ENCODE results near the gene BCAS3.
"Not testable (repeated sequence)": the region's sequence is repeated elsewhere in the genome, so short reads cannot be mapped to it uniquely, and the experiment has no call there.

The BCAS3 gene

GRCh38 chr17:60916043-60916442, 238.4 kb downstream of the BCAS3 start:
- DNase-seq (ENCODE audit: low spot score), result no peak
- TF ChIP-seq, protein P1, sequence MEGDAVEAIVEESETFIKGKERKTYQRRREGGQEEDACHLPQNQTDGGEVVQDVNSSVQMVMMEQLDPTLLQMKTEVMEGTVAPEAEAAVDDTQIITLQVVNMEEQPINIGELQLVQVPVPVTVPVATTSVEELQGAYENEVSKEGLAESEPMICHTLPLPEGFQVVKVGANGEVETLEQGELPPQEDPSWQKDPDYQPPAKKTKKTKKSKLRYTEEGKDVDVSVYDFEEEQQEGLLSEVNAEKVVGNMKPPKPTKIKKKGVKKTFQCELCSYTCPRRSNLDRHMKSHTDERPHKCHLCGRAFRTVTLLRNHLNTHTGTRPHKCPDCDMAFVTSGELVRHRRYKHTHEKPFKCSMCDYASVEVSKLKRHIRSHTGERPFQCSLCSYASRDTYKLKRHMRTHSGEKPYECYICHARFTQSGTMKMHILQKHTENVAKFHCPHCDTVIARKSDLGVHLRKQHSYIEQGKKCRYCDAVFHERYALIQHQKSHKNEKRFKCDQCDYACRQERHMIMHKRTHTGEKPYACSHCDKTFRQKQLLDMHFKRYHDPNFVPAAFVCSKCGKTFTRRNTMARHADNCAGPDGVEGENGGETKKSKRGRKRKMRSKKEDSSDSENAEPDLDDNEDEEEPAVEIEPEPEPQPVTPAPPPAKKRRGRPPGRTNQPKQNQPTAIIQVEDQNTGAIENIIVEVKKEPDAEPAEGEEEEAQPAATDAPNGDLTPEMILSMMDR (IDR thresholded peaks at IDR 0.05), result no peak
- Histone ChIP-seq H3K4me3 (no peak overlapping the region), H3K27ac (no peak overlapping the region)

GRCh38 chr17:60920107-60920506, 242.5 kb downstream of the BCAS3 start:
- DNase-seq (ENCODE audit: low spot score), result no peak
- no peak overlapping the region for H3K4me3 ChIP-seq
- no peak overlapping the region for H3K27ac ChIP-seq
- TF ChIP-seq, protein P1 (IDR thresholded peaks at IDR 0.05), result no peak

- TF ChIP-seq, protein P1 (IDR thresholded peaks at IDR 0.05), result no peak
- H3K27ac ChIP-seq, result no peak overlapping the region
- no peak for DNase-seq (ENCODE audit: low spot score)
Observed at GRCh38 chr17:60923000-60923399, 245.3 kb downstream of the BCAS3 start.

GRCh38 chr17:60926466-60927183, 249.0 kb downstream of the BCAS3 start:
- Histone ChIP-seq H3K27ac (no peak overlapping the region), H3K4me3 (no peak overlapping the region)
- no peak for DNase-seq (ENCODE audit: low spot score)
- TF ChIP-seq, protein P1 (IDR thresholded peaks at IDR 0.05), result no peak

More at GRCh38 chr17:60923000-60923399, 245.3 kb downstream of the BCAS3 start:
- H3K4me3 ChIP-seq, result no peak overlapping the region

DNA sequence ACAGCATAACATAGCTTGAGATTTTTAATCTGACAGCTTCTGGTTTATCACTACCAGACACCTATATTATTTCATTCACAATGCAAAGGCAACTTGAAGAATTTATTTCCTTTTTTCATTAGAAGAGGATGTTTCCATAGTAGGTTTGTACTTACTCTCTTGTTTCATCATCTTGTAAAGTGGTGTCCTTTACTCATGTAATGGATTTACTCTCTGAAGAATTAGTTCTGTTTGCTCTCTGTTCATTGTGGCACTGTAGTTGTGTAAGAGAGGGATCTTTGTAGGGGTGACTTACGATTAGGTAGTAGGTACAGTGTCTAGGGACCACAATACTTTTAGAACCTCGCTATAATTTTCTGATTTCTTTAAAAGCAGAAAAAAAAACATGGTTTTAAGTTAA, 256.1 kb downstream of the BCAS3 start:
- H3K4me3 ChIP-seq, result no peak overlapping the region
- no peak overlapping the region for H3K27ac ChIP-seq
- TF ChIP-seq, protein P1 (IDR thresholded peaks at IDR 0.05), result no peak
- no peak for DNase-seq (ENCODE audit: low spot score)

- DNase-seq (ENCODE audit: low spot score), result no peak
- TF ChIP-seq, protein P1 (IDR thresholded peaks at IDR 0.05), result no peak
- Histone ChIP-seq H3K27ac (no peak overlapping the region), H3K4me3 (no peak overlapping the region)
Observed at GRCh38 chr17:60934723-60935122, 257.1 kb downstream of the BCAS3 start.

DNA sequence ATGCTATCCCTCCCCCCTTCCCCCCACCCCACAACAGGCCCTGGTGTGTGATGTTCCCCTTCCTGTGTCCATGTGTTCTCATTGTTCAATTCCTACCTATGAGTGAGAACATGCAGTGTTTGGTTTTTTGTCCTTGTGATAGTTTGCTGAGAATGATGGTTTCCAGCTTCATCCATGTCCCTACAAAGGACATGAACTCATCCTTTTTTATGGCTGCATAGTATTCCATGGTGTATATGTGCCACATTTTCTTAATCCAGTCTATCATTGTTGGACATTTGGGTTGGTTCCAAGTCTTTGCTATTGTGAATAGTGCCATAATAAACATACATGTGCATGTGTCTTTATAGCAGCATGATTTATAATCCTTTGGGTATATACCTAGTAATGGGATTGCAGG, 258.3 kb downstream of the BCAS3 start:
- H3K4me3 ChIP-seq; H3K27ac ChIP-seq; DNase-seq (ENCODE audit: low spot score): not testable (repeated sequence)
